Measurements from ENCODE around the gene UST. TPM values are rescaled to one million over a fixed set of nuclear protein-coding genes. Genes with fewer than 3 reads are reported as not detected.

UST gene
- total RNA-seq = 2.9 and 8.5 TPM in 2 replicates

GRCh38 chr6:148746363-148747144, at the start of gene UST:
UST (plus strand) TSS chr6:148747030; CDS start chr6:148747431, 401 bp downstream.

